GM19035 (cell line): ENCODE data around the gene KRTAP12-2.
"Not testable (repeated sequence)": the region's sequence is repeated elsewhere in the genome, so short reads cannot be mapped to it uniquely, and the experiment has no call there.

Experiments used
- ATAC-seq: cut with Tn5 transposase; IDR thresholded peaks from one replicate; pipeline ENCODE4 v1.9.1; 2021; ENCODE audit not compliant: unreplicated experiment

Gene KRTAP12-2

DNA sequence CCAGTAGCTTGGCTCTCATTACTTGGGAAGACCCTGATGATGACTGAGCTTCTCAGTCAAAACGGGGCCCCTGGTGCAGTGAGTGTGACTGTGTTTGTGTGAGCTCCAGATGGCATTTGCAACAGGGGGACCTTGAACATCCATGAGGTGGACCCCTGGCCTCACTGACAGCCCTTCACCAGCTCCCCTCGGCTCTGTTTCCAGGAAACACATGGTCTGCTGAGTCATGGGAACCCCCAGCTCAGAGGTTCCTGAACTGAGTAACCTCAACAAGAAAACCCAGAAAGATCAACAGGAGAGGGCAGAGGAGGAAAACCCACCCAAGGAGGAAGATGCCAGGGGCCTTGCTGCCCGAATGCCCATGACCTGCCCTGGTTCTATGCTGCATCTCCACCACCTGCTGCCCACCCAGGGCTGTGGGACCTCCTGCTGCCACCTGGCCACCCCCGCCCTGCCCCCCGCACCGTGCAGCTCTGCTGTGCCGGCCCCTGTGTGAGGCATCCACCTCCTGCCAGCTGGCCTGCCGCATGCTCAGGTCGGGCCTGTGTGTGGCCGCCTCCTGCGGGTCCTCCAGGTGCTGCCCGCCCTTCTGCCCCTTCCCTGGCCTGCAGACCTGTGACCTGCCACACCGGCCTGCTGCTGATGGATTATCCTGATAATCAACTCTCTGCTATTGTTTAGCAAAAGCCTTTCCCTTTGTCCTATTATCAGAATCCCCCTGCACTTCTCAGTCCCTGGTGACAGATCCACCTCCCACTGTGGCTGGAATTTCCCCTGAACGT lies 19.5 kb upstream of the KRTAP12-2 start:
- ATAC-seq, result no peak

DNA sequence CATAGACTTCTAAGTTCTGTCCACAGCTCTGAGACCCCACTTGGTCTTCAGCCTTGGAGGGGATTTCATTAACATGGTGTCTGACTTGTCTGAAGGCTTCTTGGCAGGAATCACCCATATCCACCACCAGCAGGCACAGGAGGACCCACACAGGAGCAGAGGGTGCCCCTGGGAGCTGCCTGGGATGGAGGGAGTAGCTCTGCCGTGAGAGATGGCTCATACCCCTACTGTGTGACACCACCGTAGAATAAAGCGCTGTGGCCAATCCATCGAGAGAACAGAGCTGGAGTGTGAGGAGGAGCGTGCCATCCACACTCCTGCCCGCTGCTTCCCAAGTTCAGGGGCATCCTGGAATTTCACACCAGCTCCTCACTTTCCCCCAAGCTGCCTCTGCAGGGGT lies 18.3 kb upstream of the KRTAP12-2 start:
- not testable (repeated sequence) for ATAC-seq

DNA sequence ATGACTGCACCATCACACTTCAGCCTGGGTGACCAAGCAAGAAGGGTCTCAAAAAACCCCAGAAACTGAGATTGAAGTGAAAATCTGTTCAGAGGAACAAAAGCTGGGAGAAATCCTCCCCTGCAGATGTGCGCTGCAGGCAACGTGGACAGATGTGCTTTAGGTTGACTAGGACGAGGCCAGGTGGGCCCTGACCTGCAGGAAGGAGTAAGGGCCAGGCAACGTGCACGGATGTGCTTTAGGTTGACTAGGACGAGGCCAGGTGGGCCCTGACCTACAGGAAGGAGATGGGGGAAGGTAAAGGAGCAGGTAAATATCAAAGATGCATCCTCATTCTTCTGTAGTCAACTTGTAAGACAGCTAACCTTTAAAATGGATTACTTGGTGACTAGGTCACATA lies 17.8 kb upstream of the KRTAP12-2 start:
- ATAC-seq, result no peak

DNA sequence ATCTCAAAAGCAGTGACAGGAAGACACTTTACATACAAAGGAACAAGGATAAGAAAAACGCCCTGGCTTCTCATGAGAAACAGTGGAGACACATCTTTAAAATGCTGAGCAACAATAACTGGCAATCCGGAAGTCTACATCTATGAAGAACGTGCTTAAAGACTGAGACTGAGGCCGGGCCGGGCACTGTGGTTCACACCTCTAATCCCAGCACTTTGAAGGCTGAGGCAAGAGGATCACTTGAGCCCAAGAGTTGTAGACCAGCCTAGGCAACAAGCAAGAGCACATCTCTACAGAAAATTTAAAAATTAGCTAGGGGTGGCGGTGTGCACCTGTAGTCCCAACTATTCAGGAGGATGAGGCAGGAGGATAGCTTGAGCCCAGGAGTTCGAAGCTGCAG lies 17.4 kb upstream of the KRTAP12-2 start:
- ATAC-seq, result no peak

DNA sequence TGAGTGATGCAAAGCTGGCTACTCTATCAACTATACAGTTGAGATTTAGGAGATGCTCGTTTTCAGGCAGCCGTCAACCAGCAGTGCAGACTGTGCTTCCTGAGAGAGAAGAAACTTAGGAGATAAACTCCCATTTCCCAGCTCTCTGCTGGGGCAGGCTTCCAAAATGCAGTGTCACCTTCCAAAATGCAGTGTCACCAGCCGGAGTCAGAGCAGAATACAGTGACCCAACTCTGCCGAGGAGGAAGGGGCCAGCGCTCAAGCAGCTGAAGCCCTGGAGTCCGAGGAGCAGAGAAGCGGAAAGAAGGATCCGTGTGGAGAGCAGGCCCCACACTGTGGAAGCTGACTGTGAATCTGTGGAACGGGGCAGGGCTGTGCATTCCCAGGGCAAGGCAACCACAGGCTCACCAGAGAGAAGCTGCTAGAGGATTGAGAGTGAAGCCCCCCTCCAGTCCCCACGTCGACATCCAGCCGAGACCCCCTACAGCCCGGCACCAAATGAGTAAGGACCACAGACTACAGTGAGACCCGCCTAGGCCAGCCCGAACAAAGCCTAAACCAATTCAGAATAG lies 15.9 kb upstream of the KRTAP12-2 start:
- ATAC-seq, result no peak

DNA sequence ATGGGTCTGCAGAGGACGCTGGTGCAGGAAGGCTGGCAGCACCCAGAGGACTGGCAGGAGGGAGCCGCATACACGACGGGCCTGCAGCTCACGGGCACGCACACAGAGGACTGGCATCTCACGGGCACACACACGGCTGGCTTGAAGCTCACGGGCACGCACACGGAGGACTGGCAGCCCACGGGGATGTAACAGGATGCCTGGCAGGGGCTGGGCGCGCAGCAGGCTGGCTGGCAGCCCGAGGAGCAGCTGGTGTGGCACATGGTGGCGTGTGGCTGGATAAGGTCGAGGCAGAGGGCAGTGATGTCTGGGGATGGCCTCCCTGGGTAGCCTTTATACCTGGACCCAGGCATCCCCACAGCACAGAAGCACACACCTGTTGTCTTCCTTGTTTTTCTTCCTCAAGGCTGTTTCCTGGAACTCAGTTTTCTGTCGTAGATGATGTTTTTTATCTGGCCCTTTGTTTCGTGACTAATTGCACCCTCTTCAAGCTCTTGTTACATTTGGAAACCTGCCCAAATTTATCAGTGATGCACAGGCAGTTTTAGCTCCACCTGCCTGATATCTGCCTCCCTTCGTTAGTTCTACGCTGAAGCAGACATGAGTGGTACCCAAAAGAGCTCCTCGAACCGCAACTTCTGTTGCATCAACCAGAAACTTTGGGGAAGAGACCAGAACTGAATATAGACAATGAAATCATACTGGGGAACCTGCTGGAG lies 15.3 kb upstream of the KRTAP12-2 start, which contains the start of gene KRTAP12-1:
TSS of gene KRTAP12-1 (minus strand) at position 303 of the 719 bp plus-strand sequence. CDS start at position 263, 40 bp downstream.
- ATAC-seq, result no peak

DNA sequence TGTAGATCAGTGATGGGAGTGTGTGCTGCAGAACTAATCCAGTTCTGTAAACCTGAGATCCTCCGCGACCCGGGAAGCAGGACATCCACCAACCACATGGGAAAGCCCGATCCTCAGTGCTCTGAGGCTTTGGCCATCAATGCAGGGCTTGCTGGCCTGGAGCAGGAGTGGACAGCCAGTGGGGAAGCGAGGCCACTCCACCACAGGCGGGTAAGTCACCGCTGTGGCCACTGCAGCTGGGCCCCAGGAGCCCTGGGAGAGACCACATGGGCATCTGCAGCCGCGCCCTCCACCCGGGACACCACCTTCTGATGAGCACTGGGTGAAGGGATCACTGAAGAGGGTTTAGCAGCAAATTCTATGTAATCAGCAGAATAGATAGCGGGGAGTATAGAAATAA lies 14.4 kb upstream of the KRTAP12-2 start:
- ATAC-seq, result no peak

DNA sequence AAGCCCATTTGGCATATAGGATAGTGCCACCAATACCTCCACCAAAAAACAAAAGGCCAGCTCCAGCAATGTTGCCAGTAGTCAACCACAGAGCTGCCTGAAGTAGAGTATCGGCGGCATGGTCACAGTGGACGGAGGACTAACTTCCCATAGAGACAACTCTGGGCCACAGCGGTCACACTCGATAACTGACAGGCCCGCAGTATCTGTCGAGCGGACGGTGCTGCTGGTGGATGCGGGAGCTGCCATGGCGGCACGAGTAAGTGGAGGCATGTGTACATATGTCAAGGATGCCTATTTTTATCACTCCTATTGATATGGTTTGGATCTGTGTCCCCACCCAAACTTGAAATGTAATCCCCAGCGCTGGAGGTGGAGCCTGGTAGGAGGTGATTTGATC lies 11.2 kb upstream of the KRTAP12-2 start:
- ATAC-seq, result no peak

DNA sequence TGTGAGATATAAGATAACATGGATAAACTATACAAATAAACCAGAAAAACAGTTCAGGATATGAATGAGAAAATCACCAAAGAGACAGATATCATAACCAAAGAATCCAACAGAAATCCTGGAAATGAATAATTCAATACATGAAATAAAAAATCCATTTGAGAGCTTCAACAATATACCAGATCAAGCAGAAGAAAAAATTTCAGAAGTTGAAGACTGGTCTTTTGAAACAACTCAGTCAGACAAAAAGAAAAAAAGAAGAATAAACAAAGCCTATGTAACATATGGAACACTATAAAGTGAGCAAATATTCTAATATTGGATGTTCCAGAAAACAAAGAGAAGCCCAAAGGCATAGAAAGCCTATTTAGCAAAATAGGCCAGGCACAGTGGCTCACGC lies 5.2 kb upstream of the KRTAP12-2 start:
- no peak for ATAC-seq

DNA sequence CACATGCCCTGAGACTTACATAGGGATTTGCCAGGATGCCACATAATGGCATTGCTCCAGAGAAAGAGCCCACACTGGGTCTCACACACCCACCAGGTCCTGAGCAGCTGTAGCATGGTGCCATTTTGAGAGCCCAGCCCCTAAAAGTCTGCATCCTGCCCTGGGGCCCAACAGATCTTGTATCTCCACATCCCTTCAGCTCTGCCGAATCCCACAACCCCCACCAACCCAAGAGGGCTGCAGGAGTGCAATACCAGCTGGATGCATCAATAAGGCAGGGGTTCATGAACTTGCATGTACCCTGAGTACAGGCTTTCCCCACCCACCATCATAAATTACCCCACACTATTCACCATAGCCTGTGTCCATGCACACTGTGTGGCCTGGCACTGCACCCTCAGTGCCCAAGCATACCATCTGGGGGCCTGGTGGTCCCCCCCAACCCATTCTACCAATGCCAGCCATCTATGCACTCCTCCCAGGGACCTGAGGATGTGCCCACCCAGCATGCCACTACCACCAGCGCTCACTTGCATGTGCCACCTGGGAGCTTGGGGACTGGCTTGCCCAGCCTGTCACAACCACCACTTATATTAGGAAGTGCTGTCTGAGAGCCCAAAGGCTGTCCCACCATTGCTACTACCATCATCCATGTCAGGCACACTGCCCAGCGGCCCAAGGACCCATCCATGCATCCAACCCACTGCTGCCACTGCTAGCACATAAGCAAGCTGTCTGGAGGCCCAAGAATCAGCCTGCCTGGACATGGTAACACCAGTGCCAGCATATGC lies 4.1 kb upstream of the KRTAP12-2 start:
- ATAC-seq, result no peak

DNA sequence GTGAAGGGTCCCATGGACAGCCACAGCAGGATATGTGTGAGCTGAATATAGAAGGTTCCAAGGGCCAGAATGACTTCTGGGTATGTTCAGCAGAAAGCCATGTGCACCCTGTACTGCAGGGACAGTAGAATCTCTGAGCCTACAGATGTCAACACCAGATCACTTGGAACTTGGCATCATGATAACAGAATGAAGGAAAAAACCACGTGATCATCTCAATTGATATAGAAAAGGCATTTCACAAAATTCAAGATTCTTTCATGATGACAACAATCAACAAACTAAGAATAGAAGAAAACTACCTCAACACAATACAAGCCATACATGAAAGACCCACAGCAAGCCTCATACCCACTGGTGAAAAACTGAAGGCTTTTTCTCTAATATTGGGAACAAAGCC lies 885 bp upstream of the KRTAP12-2 start:
- no peak for ATAC-seq

DNA sequence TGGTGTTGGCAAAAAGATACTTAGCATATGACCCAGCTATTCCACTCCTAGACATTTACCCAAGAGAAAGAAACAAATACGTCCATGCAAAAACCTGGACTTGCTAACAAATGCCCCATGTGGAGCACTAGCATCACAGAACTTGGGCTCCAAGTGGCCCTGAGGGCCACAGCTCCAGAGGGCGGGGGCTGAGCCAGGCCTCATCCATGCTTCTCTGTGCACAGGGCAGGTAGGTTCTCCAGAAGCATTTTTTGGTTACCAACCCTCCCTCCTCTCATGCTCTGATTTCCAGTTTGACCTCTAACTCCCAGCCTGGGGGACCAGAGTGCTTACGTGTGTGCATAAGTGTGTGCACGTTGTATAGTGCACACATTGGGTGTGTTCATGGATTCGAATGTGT lies 2.0 kb downstream of the KRTAP12-2 start:
- no peak for ATAC-seq

DNA sequence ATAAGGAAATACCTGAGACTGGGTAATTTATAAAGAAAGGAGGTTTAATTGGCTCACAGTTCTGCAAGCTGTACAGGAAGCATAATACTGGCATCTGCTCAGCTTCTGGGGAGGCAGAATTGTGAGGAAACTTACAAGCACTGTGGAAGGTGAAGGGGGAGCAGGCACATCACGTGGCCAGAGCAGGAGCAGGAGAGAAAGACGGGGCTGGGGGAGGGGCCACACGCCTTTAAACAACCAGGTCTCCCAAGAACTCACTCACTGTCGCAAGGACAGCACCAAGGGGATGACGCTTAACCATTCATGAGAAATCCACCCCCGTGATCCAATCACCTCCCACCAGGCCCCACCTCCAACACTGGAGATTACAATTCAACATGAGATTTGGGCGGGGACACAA lies 5.2 kb downstream of the KRTAP12-2 start:
- not testable (repeated sequence) for ATAC-seq

DNA sequence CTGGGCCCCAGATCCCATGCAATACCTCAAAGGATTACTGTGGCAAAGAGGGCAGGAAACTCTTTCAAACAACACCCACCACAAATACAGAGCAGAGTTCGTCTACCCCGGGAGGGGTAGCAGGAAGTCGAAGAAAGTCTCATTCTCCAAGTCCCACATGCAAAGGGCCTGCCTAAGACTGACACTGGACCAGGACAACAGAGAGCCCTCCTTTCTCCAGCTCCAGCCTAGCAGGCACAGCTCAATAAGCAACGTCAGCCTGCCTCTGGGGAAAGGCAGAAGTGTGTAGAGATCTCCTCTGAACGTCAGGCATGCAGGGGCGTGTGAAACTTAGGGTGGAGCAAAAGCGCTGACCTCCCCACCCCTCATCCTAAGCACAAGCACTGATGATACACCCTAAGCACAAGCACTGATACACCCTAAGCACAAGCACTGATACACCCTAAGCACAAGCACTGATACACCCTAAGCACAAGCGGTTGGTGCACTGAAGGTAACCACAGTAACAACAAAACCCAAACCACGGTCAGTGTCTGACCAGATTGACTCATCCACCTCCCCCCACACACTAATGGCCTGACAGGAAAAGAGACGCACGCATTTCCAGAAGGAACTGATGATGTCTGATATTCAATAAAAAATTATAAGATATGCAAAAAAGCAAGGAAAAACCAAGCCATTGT lies 7.7 kb downstream of the KRTAP12-2 start:
- ATAC-seq, result no peak

DNA sequence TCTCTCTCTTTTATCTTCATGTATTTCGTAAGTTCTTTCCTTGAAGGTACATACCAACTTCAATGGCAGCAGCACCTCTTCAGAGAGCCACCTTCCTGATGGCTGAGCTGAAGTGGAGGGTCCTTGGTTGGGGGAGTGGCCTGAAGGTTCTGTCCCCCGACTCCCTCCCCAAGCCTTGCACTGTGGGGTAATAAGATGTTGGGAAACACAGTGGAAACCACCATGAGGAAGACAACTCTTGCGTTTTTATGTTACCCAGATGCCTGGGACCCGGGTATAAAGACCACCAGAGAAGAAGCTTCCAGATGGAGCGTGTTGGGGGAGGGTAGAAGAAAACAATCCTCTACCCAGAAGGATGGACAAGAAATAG lies 8.2 kb downstream of the KRTAP12-2 start:
- ATAC-seq, result no peak

DNA sequence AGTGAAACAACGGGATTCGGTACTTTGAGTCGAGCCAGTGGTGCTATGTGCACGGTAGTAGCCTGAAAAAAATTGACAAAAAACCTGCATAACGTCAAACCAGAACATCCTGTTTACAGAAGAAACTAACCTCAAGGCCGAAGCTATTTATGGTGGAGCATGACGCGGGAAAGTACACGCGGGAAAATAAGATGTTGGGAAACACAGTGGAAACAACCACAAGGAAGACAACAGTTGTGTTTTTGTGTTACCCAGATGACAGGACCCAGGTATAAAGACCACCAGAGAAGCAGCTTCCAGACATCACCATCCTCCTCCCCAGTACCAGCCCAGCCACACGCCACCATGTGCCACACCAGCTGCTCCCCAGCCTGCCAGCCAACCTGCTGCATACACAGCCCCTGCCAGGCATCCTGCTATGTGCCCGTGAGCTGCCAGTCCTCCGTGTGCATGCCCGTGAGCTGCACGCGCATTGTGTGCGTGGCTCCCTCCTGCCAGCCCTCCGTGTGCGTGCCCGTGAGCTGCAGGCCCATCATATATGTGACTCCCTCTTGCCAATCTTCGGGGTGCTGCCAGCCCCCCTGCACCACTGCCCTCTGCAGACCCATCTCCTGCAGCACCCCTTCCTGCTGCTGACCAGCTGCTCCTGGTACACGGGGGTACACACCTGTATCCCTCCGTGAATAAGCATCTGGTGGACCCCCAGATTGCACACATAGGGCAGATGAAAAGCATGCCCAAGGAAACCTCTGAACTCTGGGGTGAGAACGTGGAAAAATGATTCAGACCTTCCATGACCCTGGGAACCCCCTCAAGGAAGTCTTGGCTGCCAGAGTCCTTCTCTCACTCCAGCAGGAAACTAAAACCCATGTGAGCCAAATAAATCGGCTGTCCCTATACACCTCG lies 8.8 kb downstream of the KRTAP12-2 start, which contains the start of gene KRTAP12-3:
TSS of gene KRTAP12-3 (plus strand) at position 298 of the 906 bp plus-strand sequence. CDS start at position 346, 48 bp downstream.
- no peak for ATAC-seq

DNA sequence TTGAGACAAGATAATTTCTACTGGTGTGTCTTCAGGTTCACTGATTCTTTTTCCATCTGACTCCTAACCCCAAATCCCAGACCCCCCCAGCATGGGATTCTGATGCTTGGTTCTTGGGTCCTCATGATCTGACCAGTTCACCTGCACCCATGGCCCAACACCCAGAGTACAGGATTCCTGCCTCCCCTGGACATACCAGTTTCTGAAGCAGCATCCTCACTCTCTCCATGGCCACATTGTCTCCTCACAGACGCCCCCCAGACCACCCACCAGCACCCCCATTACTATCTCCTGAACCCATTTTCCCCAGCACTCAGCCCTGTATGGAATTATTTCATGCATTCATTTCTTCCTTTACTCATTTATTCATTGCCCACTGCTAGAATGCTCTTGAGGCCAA lies 9.9 kb downstream of the KRTAP12-2 start:
- no peak for ATAC-seq

DNA sequence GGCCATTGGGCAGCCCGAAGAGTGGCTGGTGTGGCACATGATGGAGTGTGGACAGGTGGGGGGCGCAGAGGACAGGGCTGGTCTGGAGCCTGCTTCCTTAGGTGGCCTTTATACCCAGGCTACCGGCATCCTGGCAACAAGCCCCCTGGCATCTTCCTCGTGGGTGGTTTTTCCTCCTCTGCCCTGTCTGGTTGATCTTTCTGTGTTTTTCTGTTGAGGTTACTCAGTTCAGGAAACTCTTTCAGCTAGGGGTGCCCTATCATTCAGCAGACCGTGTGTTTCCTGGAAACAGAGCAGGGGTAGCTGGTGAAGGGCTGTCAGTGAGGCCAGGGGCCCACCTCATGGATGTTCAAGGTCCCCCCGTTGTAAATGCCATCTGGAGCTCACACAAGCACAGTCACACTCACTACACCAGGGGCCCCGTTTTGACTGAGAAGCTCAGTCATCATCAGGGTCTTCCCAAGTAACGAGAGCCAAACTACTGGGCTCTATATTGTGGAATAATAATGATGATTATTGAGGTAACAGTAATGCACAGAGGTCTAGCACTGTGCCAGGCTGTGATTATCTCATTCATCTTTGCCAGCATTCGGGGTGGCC lies 12.1 kb downstream of the KRTAP12-2 start, which contains the start of gene KRTAP12-4:
TSS of gene KRTAP12-4 (minus strand) at position 84 of the 600 bp plus-strand sequence. CDS start at position 39, 45 bp downstream.
- no peak for ATAC-seq
